Neural crest cell (in vitro differentiated cells): ENCODE results near the gene GTF2IRD1. TPM values are rescaled to one million over a fixed set of nuclear protein-coding genes. Genes with fewer than 3 reads are reported as not detected.

Experiments
- DNase-seq: peaks from one replicate; pipeline ENCODE4 v3.0.0; 2021; ENCODE audit warnings: low read depth, mixed read lengths, low spot score
- H3K27ac Mint-ChIP-seq: one replicate; pipeline ENCODE4 v1.8.0; 2021; ENCODE audit warnings: mild to moderate bottlenecking, mixed read lengths; ENCODE audit not compliant: unreplicated experiment
- H3K27me3 Mint-ChIP-seq: 2 replicates; pipeline ENCODE4 v1.8.0; 2021; ENCODE audit warnings: low read depth, mild to moderate bottlenecking, mixed read lengths
- H3K36me3 Mint-ChIP-seq: 2 replicates; pipeline ENCODE4 v1.8.0; 2021; ENCODE audit warnings: low read depth, mild to moderate bottlenecking, mixed read lengths
- H3K4me1 Mint-ChIP-seq: 2 replicates; pipeline ENCODE4 v1.8.0; 2021; ENCODE audit warnings: mixed read lengths
- H3K4me3 Mint-ChIP-seq: one replicate; pipeline ENCODE4 v1.8.0; 2021; ENCODE audit warnings: mild to moderate bottlenecking, mixed read lengths
- H3K9me3 Mint-ChIP-seq: 2 replicates; pipeline ENCODE4 v1.8.0; 2021; ENCODE audit warnings: mixed read lengths
- CTCF ChIP-seq: fragments of 200-600 bp; sonication (generic); conservative IDR thresholded peaks from 2 replicates; pipeline ENCODE4 v1.5.0; 2021; ENCODE audit warnings: antibody characterized with exemption, mild to moderate bottlenecking
- long read RNA-seq: library from polyadenylated mRNA; unstranded; transcript quantifications from one replicate; pipeline ENCODE4 v2.0.0, GENCODE V29; 2020
- total RNA-seq: library from RNA; stranded (reverse); gene quantifications from 2 replicates; pipeline ENCODE4 v1.2.1, GENCODE V29; 2021

The GTF2IRD1 gene
- 48.0 and 50.1 TPM in 2 replicates for total RNA-seq
- long read RNA-seq, partial matches to known transcripts: 7 of 9 reads
- long read RNA-seq, other reads (novel, unspliced or antisense): 1 of 9 reads

GRCh38 chr7:74453322-74454011, at the start of gene GTF2IRD1:
Gene GTF2IRD1 (plus strand): TSS chr7:74453906. CDS start chr7:74508081, 54,175 bp downstream.
- no peaks in the 10 kb centered on the region for H3K9me3 Mint-ChIP-seq
- TF ChIP-seq CTCF: no peak
- H3K27me3 Mint-ChIP-seq: no peaks in the 10 kb centered on the region
- H3K4me3 Mint-ChIP-seq: peak within 1 kb of the TSS; percentile 88
- peak; percentile 48 for DNase-seq
- peaks cover 18% of the 10 kb centered on the region for H3K4me1 Mint-ChIP-seq
- peak within 1 kb of the TSS; percentile 35 for H3K27ac Mint-ChIP-seq
- no peaks in the 10 kb centered on the region for H3K36me3 Mint-ChIP-seq

- no peaks in the 10 kb centered on the region for H3K27me3 Mint-ChIP-seq
- H3K36me3 Mint-ChIP-seq: no peaks in the 10 kb centered on the region
- no peak for DNase-seq
- peaks cover 4% of the 10 kb centered on the region for H3K4me1 Mint-ChIP-seq
- H3K9me3 Mint-ChIP-seq: no peaks in the 10 kb centered on the region
- H3K4me3 Mint-ChIP-seq: no peak overlapping the region
- no peak for TF ChIP-seq CTCF
- no peak overlapping the region for H3K27ac Mint-ChIP-seq
These were observed 49.4 kb upstream of the GTF2IRD1 start for GRCh38 chr7:74404388-74404700.

GRCh38 chr7:74404741-74405140, 49.0 kb upstream of the GTF2IRD1 start:
- H3K27me3 Mint-ChIP-seq: no peaks in the 10 kb centered on the region
- no peak overlapping the region for H3K27ac Mint-ChIP-seq
- DNase-seq: no peak
- no peaks in the 10 kb centered on the region for H3K36me3 Mint-ChIP-seq
- no peak for TF ChIP-seq CTCF
- H3K9me3 Mint-ChIP-seq: no peaks in the 10 kb centered on the region
- peaks cover 4% of the 10 kb centered on the region for H3K4me1 Mint-ChIP-seq
- H3K4me3 Mint-ChIP-seq: no peak overlapping the region

- H3K36me3 Mint-ChIP-seq: no peaks in the 10 kb centered on the region
- H3K9me3 Mint-ChIP-seq: no peaks in the 10 kb centered on the region
- no peak overlapping the region for H3K27ac Mint-ChIP-seq
- H3K27me3 Mint-ChIP-seq: no peaks in the 10 kb centered on the region
- H3K4me3 Mint-ChIP-seq: no peak overlapping the region
- H3K4me1 Mint-ChIP-seq: peaks cover 4% of the 10 kb centered on the region
- DNase-seq: peak; percentile 18
- peak; percentile 52 for TF ChIP-seq CTCF
These were observed 48.4 kb upstream of the GTF2IRD1 start for GRCh38 chr7:74405191-74405898.

GRCh38 chr7:74405899-74406512, 47.7 kb upstream of the GTF2IRD1 start:
- no peak for TF ChIP-seq CTCF
- H3K4me3 Mint-ChIP-seq: no peak overlapping the region
- H3K9me3 Mint-ChIP-seq: no peaks in the 10 kb centered on the region
- H3K4me1 Mint-ChIP-seq: peaks cover 4% of the 10 kb centered on the region
- no peaks in the 10 kb centered on the region for H3K27me3 Mint-ChIP-seq
- H3K36me3 Mint-ChIP-seq: no peaks in the 10 kb centered on the region
- no peak overlapping the region for H3K27ac Mint-ChIP-seq
- DNase-seq: no peak
